ENCODE data around the gene GBP2.
A peak's percentile ranks its signal among the peaks of the same experiment; 100 is the strongest.
"Not testable (repeated sequence)": the region's sequence is repeated elsewhere in the genome, so short reads cannot be mapped to it uniquely, and the experiment has no call there.

The GBP2 gene

GRCh38 chr1:89125240-89125912 is 538 bp downstream of the GBP2 start:
- no peak for DNase-seq

DNA sequence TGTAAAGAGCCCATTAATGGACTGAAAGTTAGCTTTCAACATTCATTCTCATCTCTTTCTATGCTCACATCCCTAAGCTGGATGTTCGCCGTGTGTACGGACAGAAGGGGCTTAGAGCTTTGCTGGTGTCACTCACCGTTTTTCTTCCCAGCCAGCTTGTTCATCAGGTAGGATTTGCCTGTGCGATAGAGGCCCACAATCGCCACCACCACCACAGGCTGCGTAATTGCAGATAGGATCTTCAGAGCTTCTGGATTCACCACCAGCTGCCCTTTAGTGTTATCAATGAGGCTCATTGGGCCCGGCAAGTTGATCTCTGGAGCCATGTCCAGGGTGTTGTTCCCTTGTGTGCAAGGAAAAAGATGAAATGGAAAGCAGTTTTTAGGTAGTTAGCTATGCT is 4.3 kb downstream of the GBP2 start:
- no peak for DNase-seq

DNA sequence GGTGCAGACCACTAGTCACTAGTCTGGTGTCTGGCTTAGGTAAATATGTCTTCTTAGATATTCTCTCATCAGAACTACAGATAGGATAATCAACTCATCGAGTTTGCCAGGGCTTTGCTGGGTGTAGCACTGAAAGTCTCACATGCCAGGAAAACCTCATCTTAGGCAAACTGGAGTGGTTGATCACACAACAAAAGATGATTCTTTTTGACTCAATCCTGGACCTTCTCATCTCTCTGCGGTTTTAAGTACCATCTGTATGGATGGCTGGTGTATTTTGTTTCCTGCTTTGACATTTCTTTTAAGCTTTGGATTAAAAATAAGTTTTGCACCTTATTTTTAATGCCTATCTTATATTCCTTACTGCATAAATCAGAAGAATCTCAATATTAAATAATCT is 11.3 kb downstream of the GBP2 start:
- no peak for DNase-seq

GRCh38 chr1:89112871-89113613 is 12.9 kb downstream of the GBP2 start:
- DNase-seq: no peak

- no peak for DNase-seq
These were observed 21.2 kb downstream of the GBP2 start for GRCh38 chr1:89104687-89105086.

DNA sequence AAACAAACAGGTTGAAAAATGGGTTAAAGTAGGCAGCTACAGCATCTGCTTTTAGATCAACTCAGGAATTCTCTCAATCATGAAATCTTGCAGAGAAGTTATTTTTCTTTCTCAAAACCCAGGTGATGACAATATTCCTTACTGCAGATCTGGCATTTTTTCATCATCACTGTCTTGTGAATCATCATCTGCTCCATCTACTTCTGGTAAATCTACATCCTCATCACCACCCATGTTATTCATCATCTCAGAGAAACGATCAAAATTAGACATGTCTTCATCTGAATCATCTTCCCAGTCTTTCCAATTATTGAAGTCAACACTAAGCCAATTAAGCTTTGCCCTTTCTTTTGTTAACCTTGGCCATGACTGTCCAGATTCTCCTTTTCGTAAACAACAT is 21.8 kb downstream of the GBP2 start:
- no peak for DNase-seq

GRCh38 chr1:89102021-89102420 is 23.9 kb downstream of the GBP2 start:
- no peak for DNase-seq

DNA sequence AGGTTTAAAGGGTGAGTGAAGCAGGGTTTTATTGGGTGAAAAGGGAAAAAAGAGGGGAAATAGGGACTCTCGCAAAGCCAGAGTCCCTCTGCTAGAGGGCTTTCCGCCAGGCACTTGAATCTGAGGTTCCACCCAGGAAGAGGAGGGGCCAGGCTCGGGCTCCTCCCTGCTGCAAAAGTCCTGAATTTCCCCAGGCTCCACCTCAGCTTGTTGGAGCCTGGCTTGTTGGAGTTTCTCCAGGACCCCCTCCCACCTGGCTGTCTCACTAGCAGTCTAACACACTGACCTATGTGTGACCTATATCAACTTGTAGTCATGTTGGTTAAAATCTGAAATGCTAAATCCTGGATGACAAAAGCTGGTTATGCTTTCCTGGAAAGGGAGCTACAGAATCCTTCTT is 25.5 kb downstream of the GBP2 start:
- DNase-seq: no peak

- DNase-seq: no peak
These were observed 27.1 kb downstream of the GBP2 start for GRCh38 chr1:89098857-89099256.

- no peak for DNase-seq
These were observed 30.2 kb downstream of the GBP2 start for GRCh38 chr1:89095737-89096136.

DNA sequence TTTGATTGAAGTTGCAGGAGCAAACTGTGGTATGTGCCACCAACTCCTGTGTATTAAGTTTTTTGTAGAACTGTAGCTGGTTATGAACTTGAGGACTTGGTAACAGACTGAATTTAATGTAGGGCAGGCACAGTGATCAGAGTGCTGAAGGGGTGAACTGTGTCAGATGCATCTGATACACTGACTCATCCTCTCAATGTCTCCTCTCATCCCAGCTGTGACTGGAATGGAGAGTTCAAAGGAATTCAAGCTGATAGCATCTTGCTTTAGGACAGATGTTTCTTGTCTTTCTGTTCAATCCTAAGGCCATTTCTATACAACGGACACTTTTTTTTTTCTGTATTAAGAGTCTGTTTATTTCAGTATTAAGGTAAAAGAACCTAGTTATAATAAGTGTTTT is 36.0 kb downstream of the GBP2 start:
- DNase-seq: no peak

DNA sequence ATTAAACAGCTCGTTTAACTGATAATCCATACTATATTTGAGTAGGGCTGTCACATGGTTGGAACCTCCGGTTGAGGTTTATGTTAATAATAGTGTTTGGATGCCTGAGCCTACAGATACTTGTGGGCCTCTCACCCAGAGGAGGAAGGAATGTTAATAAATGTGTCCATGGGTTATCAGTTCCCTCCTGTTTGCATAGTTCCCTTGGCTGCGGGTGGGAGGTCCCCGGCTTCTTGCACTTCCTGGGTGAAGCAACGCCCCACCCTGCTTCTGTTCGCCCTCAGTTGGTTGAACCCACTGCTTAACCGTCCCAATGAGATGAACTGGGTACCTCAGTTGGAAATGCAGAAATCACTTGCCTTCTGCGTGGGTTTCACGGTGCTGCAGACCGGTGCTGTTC is 37.3 kb downstream of the GBP2 start:
- DNase-seq: no peak

- no peak for DNase-seq
These were observed 38.7 kb downstream of the GBP2 start for GRCh38 chr1:89087241-89087640.

DNA sequence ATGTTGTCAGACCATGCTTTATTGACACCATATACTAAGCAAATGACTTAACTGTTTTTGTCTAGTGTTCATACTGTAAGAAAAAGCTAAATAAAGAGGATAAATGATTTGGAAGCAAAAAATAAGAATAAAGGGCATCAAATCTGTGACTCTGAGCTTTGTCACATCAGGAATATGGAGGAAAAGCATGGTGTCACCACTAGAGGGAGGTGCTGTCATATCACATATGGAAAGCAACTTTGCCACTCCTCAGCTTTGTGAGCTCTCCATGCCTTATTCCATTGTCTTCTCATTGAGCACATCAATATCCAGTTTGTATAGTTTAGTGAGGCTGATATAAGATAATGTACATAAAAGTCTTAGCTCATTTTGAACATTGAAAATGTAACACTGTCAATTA is 40.1 kb downstream of the GBP2 start:
- DNase-seq: no peak

DNA sequence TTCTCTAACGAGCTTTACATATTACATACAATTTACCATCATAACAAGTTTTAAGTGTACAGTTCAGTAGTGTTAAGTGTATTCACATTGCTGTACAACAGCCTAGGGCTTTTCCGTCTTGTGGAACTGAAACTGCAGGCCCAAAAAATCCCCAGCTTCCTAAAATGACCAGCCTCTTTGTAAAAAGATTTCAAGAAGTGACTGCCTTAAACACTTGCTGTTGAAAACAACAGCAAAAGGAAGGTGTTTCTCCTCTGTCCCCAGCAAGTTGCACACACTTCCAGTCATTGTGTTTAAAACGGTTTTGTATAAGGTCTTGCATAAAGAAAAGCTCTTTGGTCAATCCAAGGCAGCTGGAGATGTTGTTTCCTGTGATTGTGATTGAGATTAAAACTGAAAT is 44.9 kb downstream of the GBP2 start:
- no peak for DNase-seq

DNA sequence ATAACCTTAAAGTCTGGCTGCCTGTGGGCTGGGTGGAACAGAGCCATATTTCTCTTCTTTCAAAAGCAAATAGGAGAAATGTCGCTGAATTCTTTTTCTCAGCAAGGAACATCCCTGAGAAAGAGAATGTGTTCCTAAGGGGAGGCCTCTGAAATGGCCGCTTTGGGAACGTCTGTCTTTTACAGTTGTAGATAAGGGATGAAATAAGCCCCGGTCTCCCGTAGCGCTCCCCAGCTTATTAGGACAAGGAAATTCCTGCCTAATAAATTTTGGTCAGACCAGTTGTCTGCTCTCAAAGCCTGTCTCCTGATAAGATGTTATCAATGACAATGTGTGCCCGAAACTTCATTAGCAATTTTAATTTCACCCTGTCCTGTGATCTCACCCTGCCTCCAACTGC is 45.8 kb downstream of the GBP2 start:
- DNase-seq: not testable (repeated sequence)

- DNase-seq: not testable (repeated sequence)
These were observed 53.3 kb downstream of the GBP2 start for GRCh38 chr1:89072466-89073065.

DNA sequence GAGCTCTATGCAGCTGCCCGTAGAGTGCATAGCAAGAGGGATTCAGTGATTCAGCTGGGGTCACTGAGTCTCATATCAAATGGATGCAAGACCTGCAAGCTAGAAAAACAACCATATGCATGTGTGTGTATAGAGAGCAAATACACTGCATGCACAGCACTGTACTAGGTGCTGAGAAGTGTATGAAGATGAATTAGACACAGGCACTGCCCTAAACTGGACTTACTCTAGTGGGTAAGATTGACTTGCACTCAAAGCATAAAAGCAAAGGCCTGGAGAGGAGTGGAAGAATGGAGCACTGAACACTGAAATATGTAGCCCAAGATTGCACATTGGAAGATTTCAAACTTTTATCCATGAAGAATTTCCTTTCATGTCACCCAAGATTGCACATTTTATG is 55.4 kb downstream of the GBP2 start:
- no peak for DNase-seq

DNA sequence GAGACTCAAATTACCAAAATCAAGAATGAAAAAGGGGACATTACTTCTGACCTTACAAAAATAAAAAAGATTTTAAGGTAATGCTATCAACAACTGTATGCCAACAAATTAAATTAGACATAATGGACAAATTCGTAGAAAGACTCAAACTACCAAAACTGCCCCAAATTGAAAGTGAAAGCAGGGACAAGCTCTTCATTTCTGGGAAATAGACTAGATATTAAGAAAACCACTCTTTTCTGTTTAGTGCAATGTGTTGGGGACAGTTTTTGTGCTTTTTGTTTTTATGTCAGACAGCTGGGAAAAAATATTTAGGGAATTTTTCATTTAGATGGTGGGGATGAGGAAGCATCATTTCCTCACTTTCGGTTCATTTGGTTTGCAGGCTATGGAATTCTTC is 56.0 kb downstream of the GBP2 start:
- no peak for DNase-seq

DNA sequence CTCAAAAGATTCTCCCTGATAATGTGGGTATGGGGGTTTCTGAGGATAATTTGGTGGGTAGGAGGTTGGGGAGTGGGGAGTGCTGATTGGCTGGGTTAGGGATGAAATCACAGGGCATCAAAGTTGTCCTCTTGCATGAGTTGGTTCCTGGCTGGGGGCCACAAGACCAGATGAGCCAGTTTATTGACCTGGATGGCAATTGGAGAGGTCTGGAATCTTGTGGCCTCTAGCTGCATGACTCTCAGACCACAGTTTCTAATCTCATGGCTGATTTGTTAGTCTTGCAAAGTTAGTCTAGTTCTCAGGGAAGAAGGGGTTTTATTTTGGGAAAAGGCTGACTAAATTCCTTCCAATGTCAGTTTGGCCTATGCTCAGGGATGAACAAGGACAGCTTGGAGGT is 57.6 kb downstream of the GBP2 start:
- DNase-seq: no peak

DNA sequence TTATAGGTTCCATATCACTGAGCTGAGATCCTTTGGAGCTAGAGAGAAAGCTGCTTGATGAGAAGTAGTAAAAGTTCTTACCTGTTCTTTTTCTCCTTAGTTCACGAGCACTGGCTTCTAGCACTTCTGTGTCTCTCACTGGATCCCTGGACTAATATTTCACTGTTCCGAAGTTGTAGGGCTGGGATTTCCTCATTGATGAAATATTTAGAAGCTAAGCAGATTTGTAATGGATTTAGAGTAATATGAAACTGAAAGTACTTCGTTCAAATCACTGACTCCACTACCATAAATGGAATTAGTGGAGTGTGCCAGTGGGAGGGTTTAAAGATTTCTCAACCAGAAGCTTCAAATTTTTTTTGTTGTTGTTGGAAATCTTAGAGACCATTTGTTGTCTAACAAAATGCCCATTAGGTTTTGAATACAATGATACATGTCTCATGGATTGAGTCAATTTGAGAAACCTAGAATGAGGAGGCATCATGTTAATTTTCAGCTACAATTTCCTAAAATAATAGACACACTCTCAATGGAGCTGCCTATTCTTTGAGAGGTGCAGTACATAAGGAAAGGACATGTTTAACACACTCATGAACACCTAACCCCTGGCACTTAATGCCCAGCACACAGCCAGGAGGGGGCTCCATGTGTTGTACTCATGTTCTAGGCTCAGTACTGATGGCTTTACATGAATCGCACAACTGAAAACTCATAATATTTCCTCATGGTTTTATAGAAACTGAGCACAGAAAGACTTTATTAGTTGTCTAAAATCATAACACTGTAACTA is 60.6 kb downstream of the GBP2 start, which contains the start of gene GBP1:
TSS of gene GBP1 (minus strand) at position 130 of the 790 bp plus-strand sequence. CDS start 1,974 bp downstream, outside the sequence.
- DNase-seq: peak; percentile 52

DNA sequence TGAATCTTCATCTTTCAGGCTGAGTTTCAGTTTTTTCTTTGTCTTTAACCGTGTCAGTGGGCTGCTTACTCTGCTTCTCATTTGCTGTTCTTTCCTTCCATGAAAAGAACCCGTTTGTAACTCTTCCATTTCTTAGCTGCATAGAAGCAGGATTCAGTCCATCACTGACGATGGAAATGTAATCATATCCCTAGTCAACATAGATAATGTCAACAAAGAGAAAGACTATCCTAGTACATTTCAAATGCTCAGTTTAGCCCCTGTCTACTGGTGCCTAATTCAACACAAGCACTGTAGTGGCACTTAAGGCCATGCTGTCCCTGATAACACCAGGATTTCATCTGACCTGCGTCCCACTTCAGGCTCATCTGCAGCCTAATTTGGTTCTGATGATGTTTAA is 61.3 kb downstream of the GBP2 start:
- no peak for DNase-seq

DNA sequence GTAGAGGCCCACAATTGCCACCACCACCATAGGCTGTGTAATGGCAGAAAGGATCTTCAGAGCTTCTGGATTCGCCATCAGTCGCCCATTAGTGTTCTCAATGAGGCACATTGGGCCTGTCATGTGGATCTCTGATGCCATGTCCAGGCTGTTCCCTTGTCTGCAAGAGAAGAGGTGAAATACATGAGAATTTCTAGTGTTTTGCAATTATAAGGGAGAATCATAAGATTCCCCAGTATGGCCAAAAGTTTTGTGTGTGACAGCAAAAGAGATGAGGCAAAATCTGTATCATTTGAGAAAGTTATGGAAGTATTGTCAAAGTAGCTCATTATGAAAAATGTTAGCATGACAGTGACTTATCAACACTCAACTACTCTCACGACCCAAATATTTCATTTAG is 62.8 kb downstream of the GBP2 start:
- DNase-seq: peak; percentile 47
